Loucy (cell line): Measurements from ENCODE around the gene FOXC1.

Experiments used
- H2AFZ ChIP-seq: fragments of 200-600 bp; sonication (generic); 2 replicates; pipeline ENCODE4 v1.6.0; 2016; ENCODE audit warnings: antibody characterized with exemption, mild to moderate bottlenecking, low read length, moderate library complexity
- H3F3A ChIP-seq: fragments of 200-600 bp; 2 replicates; pipeline ENCODE4 v1.6.0; 2016; ENCODE audit warnings: antibody characterized with exemption, low read depth, mild to moderate bottlenecking
- H3K27me3 ChIP-seq: fragments of 200-600 bp; sonication (generic); 2 replicates; pipeline ENCODE4 v1.6.1; 2014; ENCODE audit warnings: low read length, mild to moderate bottlenecking; ENCODE audit not compliant: insufficient read depth, poor library complexity, severe bottlenecking
- H3K36me3 ChIP-seq: fragments of 200-600 bp; sonication (generic); 2 replicates; pipeline ENCODE4 v1.6.1; 2016; ENCODE audit warnings: low read length; ENCODE audit not compliant: insufficient read depth
- H3K4me1 ChIP-seq: fragments of 200-600 bp; sonication (generic); 2 replicates; pipeline ENCODE4 v1.5.1; 2014; ENCODE audit warnings: low read length, mild to moderate bottlenecking; ENCODE audit not compliant: insufficient read depth, poor library complexity, severe bottlenecking
- H3K4me2 ChIP-seq: fragments of 200-600 bp; sonication (generic); 2 replicates; pipeline ENCODE4 v1.6.0; 2014; ENCODE audit warnings: antibody characterized with exemption, low read length, low read depth, mild to moderate bottlenecking; ENCODE audit not compliant: poor library complexity, severe bottlenecking
- H3K4me3 ChIP-seq: fragments of 200-600 bp; sonication (generic); 2 replicates; pipeline ENCODE4 v1.5.1; 2014; ENCODE audit warnings: low read length, mild to moderate bottlenecking, mixed read lengths; ENCODE audit not compliant: poor library complexity, severe bottlenecking
- H3K79me2 ChIP-seq: fragments of 200-600 bp; sonication (generic); 2 replicates; pipeline ENCODE4 v1.6.1; 2014; ENCODE audit warnings: low read length; ENCODE audit not compliant: insufficient read depth
- H3K9ac ChIP-seq: fragments of 200-600 bp; sonication (generic); 2 replicates; pipeline ENCODE4 v1.6.0; 2014; ENCODE audit warnings: mild to moderate bottlenecking, low read depth, low read length, moderate library complexity; ENCODE audit not compliant: poor library complexity, severe bottlenecking
- H3K9me2 ChIP-seq: fragments of 200-600 bp; sonication (generic); replicated peaks from 2 replicates; pipeline ENCODE4 v1.6.1; 2016; ENCODE audit warnings: low read depth, low read length, mixed read lengths
- H3K9me3 ChIP-seq: fragments of 200-600 bp; sonication (generic); 2 replicates; pipeline ENCODE4 v1.6.1; 2014; ENCODE audit warnings: mild to moderate bottlenecking, antibody characterized with exemption, low read length, low read depth; ENCODE audit not compliant: insufficient read depth
- H4K20me1 ChIP-seq: fragments of 200-600 bp; sonication (generic); 2 replicates; pipeline ENCODE4 v1.6.0; 2014; ENCODE audit warnings: antibody characterized with exemption, low read length, mild to moderate bottlenecking; ENCODE audit not compliant: insufficient read depth, poor library complexity, severe bottlenecking
- EZH2phosphoT487 ChIP-seq: fragments of 200-600 bp; IDR thresholded peaks from 2 replicates; pipeline ENCODE4 v1.6.1; 2018; ENCODE audit warnings: antibody characterized with exemption, mild to moderate bottlenecking, moderate library complexity, borderline replicate concordance
- TF ChIP-seq, protein P1 (sequence below): fragments of 200-600 bp; sonication (generic); conservative IDR thresholded peaks from 2 replicates; pipeline ENCODE4 v1.5.1; 2014; ENCODE audit warnings: mild to moderate bottlenecking, antibody characterized with exemption, low read length

FOXC1 gene

DNA sequence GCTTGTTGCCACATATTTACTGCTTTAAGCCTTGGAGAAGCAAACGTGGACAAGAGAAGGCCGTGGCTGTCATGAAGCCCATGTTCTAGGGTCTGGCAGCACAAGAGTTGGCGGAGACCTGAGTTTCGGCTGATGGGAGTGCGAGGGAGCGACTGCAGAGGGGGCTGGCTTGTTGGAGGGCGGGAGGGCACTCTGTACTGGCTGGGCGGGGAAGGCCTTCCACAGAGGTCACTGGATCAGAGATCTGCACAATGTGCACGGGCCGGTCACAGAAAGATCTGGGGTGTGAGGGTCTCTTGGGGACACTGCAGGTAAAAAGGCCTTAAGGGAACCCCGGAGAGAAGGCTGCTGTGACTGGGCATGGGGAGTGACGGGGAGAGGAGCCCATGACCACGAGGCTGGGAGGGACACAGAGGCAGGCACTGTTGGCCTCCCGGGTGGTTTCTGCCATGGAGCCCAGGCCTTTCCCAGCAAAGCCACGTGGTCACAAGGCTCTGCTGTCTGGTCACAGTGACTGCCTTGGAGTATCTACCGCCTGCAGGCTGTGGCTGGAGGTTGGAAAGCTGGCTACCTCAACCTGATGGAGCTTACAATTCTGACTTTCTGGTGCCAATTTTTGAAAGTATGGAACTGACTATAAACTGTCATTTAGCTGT, 23.8 kb downstream of the FOXC1 start:
- no peak overlapping the region for H3K9ac ChIP-seq
- H3K4me2 ChIP-seq = no peak overlapping the region
- H3K9me2 ChIP-seq = no peaks in the 10 kb centered on the region
- H3F3A ChIP-seq = no peaks in the 10 kb centered on the region
- H3K27me3 ChIP-seq = no peaks in the 10 kb centered on the region
- H3K36me3 ChIP-seq = no peaks in the 10 kb centered on the region
- no peaks in the 10 kb centered on the region for H3K4me1 ChIP-seq
- no peaks in the 10 kb centered on the region for H3K9me3 ChIP-seq
- no peaks in the 10 kb centered on the region for H3K79me2 ChIP-seq
- H4K20me1 ChIP-seq = no peaks in the 10 kb centered on the region
- TF ChIP-seq, protein P1, sequence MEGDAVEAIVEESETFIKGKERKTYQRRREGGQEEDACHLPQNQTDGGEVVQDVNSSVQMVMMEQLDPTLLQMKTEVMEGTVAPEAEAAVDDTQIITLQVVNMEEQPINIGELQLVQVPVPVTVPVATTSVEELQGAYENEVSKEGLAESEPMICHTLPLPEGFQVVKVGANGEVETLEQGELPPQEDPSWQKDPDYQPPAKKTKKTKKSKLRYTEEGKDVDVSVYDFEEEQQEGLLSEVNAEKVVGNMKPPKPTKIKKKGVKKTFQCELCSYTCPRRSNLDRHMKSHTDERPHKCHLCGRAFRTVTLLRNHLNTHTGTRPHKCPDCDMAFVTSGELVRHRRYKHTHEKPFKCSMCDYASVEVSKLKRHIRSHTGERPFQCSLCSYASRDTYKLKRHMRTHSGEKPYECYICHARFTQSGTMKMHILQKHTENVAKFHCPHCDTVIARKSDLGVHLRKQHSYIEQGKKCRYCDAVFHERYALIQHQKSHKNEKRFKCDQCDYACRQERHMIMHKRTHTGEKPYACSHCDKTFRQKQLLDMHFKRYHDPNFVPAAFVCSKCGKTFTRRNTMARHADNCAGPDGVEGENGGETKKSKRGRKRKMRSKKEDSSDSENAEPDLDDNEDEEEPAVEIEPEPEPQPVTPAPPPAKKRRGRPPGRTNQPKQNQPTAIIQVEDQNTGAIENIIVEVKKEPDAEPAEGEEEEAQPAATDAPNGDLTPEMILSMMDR = no peak
- TF ChIP-seq EZH2phosphoT487 = no peak
- H2AFZ ChIP-seq = no peak overlapping the region
- no peak overlapping the region for H3K4me3 ChIP-seq

GRCh38 chr6:1634081-1634480, 24.4 kb downstream of the FOXC1 start:
- no peak overlapping the region for H2AFZ ChIP-seq
- no peaks in the 10 kb centered on the region for H3K4me1 ChIP-seq
- no peak for TF ChIP-seq EZH2phosphoT487
- TF ChIP-seq, protein P1 = no peak; the same call in 1 of the 2 replicates
- no peak overlapping the region for H3K9ac ChIP-seq
- no peak overlapping the region for H3K4me2 ChIP-seq
- H3K79me2 ChIP-seq = no peaks in the 10 kb centered on the region
- H4K20me1 ChIP-seq = no peaks in the 10 kb centered on the region
- H3K36me3 ChIP-seq = no peaks in the 10 kb centered on the region
- H3K9me2 ChIP-seq = no peaks in the 10 kb centered on the region
- no peaks in the 10 kb centered on the region for H3K27me3 ChIP-seq
- no peaks in the 10 kb centered on the region for H3F3A ChIP-seq
- H3K9me3 ChIP-seq = no peaks in the 10 kb centered on the region
- H3K4me3 ChIP-seq = no peak overlapping the region

DNA sequence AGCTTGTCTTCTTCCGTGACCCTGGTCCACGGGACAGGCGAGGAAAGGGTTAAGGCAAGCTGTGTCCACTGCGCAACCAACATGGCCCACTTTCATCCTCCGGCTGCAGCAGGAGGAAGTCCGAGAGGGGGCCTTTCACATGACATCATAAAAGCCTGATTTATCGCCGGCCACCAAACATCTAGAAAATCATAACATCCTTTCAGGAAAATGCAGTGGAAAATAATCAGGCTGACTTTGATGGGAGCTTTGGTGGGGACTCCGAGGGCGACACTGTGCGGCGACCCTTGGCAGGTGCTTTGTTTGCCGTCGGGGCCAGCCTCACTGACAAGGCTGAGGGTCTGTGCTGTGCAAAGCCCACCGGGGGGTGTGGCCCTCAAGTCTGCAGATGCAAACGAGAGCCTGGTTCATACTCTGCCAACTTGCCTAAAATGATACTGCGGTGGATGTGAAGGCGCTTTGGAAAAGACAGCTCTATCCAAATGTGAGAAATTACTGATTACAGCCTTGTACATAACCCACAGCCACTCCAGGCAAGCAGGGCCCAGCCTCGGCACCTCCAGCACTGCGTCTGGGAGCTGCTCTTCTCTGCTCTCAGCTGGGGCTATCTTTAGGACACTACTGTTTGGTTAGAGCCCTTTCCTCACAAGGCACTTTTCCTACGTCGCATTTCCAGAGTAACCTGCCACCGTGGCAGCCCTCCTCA, 25.7 kb downstream of the FOXC1 start:
- H3K79me2 ChIP-seq = no peaks in the 10 kb centered on the region
- H3K4me1 ChIP-seq = no peaks in the 10 kb centered on the region
- no peaks in the 10 kb centered on the region for H3K36me3 ChIP-seq
- no peaks in the 10 kb centered on the region for H3F3A ChIP-seq
- no peak overlapping the region for H3K4me2 ChIP-seq
- H2AFZ ChIP-seq = no peak overlapping the region
- H3K9ac ChIP-seq = no peak overlapping the region
- TF ChIP-seq, protein P1 = no peak
- no peak for TF ChIP-seq EZH2phosphoT487
- H3K9me2 ChIP-seq = no peaks in the 10 kb centered on the region
- no peak overlapping the region for H3K4me3 ChIP-seq
- H3K27me3 ChIP-seq = no peaks in the 10 kb centered on the region
- H3K9me3 ChIP-seq = no peaks in the 10 kb centered on the region
- no peaks in the 10 kb centered on the region for H4K20me1 ChIP-seq
